Aorta (tissue), 5 donors: ENCODE results near the gene PKMYT1. TPM values are rescaled to one million over a fixed set of nuclear protein-coding genes. Genes with fewer than 3 reads are reported as not detected.

Experiments
- ATAC-seq: fragments of 200-7000 bp; cut with Tn5 transposase; one replicate; pipeline ENCODE4 v1.9.1; 2022; ENCODE audit warnings: moderate library complexity; ENCODE audit not compliant: low FRiP score
- DNase-seq, 2 donors: peaks; one replicate each; pipeline ENCODE4 v3.0.0-alpha.2; 2020
- H3K27ac ChIP-seq, 2 donors: one replicate each; pipeline ENCODE4 v1.5.1; 2013; ENCODE audit warnings: low read length in 2 of 2, mild to moderate bottlenecking in 2 of 2, moderate library complexity in 2 of 2, control low read depth in 1 of 2, inconsistent platforms in 1 of 2, low read depth in 1 of 2
- H3K27me3 ChIP-seq, 2 donors: one replicate each; pipeline ENCODE4 v1.6.1; 2013; ENCODE audit warnings: control low read depth in 1 of 2, low read length in 1 of 2, mild to moderate bottlenecking in 1 of 2, moderate library complexity in 1 of 2; ENCODE audit not compliant: insufficient read depth in 2 of 2, control insufficient read depth in 1 of 2
- H3K36me3 ChIP-seq, 2 donors: one replicate each; pipeline ENCODE4 v1.6.1; 2013; ENCODE audit warnings: control low read depth in 1 of 2, low read length in 1 of 2, mild to moderate bottlenecking in 1 of 2; ENCODE audit not compliant: insufficient read depth in 2 of 2, control insufficient read depth in 1 of 2
- H3K4me1 ChIP-seq, 2 donors: one replicate each; pipeline ENCODE4 v1.6.1; 2013; ENCODE audit warnings: low read length in 2 of 2, control low read depth in 1 of 2, mild to moderate bottlenecking in 1 of 2, moderate library complexity in 1 of 2; ENCODE audit not compliant: insufficient read depth in 2 of 2, control insufficient read depth in 1 of 2
- H3K4me3 ChIP-seq, 2 donors: one replicate each; pipeline ENCODE4 v1.5.1; 2013; ENCODE audit warnings: low read length in 2 of 2, control low read depth in 1 of 2, mild to moderate bottlenecking in 1 of 2
- H3K9me3 ChIP-seq: one replicate; pipeline ENCODE4 v1.6.1; 2013; ENCODE audit warnings: mild to moderate bottlenecking, low read length; ENCODE audit not compliant: control insufficient read depth
- WGBS, 2 donors: extraction: QIAGEN DNeasy Blood & Tissue Kit; methylation state at CpG; one replicate each; pipeline ENCODE4 v1.1.7; 2013; 5-methylcytosine and 5-hydroxymethylcytosine counted together
- intact Hi-C, 2 donors: fragments of 100-400 bp; cut with DNase I; formaldehyde crosslinking; loops; one replicate each; pipeline versions ENCODE4 v1.14.2 to v1.15.0; 2022
- polyA plus RNA-seq, 2 donors: library from polyadenylated mRNA; stranded (reverse); fragments of 200-250 nt; gene quantifications; one replicate each; pipeline ENCODE4 v1.2.3, GENCODE V29; 2013
- total RNA-seq, 2 donors: library from RNA; stranded (reverse); fragmentation: NEBNext Ultra II Directional; extraction: Animal tissue kit (Norgen Biotek cat#: 25700); gene quantifications; one replicate each; pipeline ENCODE4 v1.2.1, GENCODE V29; 2021
- donor health status: healthy with polysubstance abuse.
- donor health status: Bipolar disorder and iron deficiency.
- donor health status: DM: no; HTN: no; CAD: no.
- donor health status: DM: no; HTN: no; CAD: no.
- donor health status: DM: yes; HTN: yes; CAD: no.

Gene PKMYT1
- total and polyA plus RNA-seq, 4 donors = 1.1 to 2.4 (median 1.9) TPM

- no peak for ATAC-seq
Measured at GRCh38 chr16:2962334-2963073, 17.7 kb downstream of the PKMYT1 start.

GRCh38 chr16:2960183-2961010, 19.8 kb downstream of the PKMYT1 start:
- DNase-seq (no peak), ATAC-seq (no peak)
- no peaks in the 10 kb centered on the region for H3K27me3 ChIP-seq
- intact Hi-C loops = no loop called here
- H3K36me3 ChIP-seq = no peaks in the 10 kb centered on the region
- no peaks in the 10 kb centered on the region for H3K4me1 ChIP-seq
- no peaks in the 10 kb centered on the region for H3K9me3 ChIP-seq
- H3K4me3 ChIP-seq = no peak overlapping the region
- WGBS, 2 donors = 69 to 71% methylated on average over 17 of the region's 17 CpGs
- H3K27ac ChIP-seq = no peak overlapping the region

More at GRCh38 chr16:2962334-2963073, 17.7 kb downstream of the PKMYT1 start:
- Histone ChIP-seq H3K27me3 (no peaks in the 10 kb centered on the region), H3K27ac (no peak overlapping the region), H3K9me3 (no peaks in the 10 kb centered on the region), H3K4me3 (no peak overlapping the region), H3K4me1 (no peaks in the 10 kb centered on the region), H3K36me3 (no peaks in the 10 kb centered on the region)
- DNase-seq = no peak
- intact Hi-C loops = no loop called here
- WGBS, 2 donors = 21 to 23% methylated on average over 28 of the region's 28 CpGs

- Histone ChIP-seq H3K36me3 (no peaks in the 10 kb centered on the region), H3K27me3 (no peaks in the 10 kb centered on the region), H3K9me3 (no peaks in the 10 kb centered on the region), H3K4me3 (no peak overlapping the region), H3K27ac (no peak overlapping the region), H3K4me1 (no peaks in the 10 kb centered on the region)
- ATAC-seq = no peak
- intact Hi-C loops = no loop called here
- 56 to 62% methylated on average over 10 of the region's 10 CpGs for WGBS, 2 donors
- DNase-seq = no peak
Measured at GRCh38 chr16:2959206-2959605, 21.0 kb downstream of the PKMYT1 start.

- H3K4me3 ChIP-seq = no peak overlapping the region
- DNase-seq (no peak), ATAC-seq (no peak)
- no peaks in the 10 kb centered on the region for H3K4me1 ChIP-seq
- no peaks in the 10 kb centered on the region for H3K27me3 ChIP-seq
- intact Hi-C loops = no loop called here
- H3K27ac ChIP-seq = no peak overlapping the region
- H3K36me3 ChIP-seq = no peaks in the 10 kb centered on the region
- H3K9me3 ChIP-seq = no peaks in the 10 kb centered on the region
- WGBS, 2 donors = 79 to 83% methylated on average over 11 of the region's 11 CpGs
Measured at GRCh38 chr16:2956579-2956956, 23.7 kb downstream of the PKMYT1 start.

GRCh38 chr16:2955779-2956578, 24.3 kb downstream of the PKMYT1 start:
- intact Hi-C loops = no loop called here
- no peaks in the 10 kb centered on the region for H3K27me3 ChIP-seq
- no peak for DNase-seq
- no peak overlapping the region for H3K4me3 ChIP-seq
- no peak for ATAC-seq
- H3K4me1 ChIP-seq = no peaks in the 10 kb centered on the region
- no peaks in the 10 kb centered on the region for H3K36me3 ChIP-seq
- no peaks in the 10 kb centered on the region for H3K9me3 ChIP-seq
- WGBS, 2 donors = 40 to 41% methylated on average over 17 to 21 of the region's 21 CpGs
- H3K27ac ChIP-seq = no peak overlapping the region

- Histone ChIP-seq H3K9me3 (no peaks in the 10 kb centered on the region), H3K27ac (no peak overlapping the region), H3K4me3 (no peak overlapping the region), H3K36me3 (no peaks in the 10 kb centered on the region), H3K27me3 (no peaks in the 10 kb centered on the region), H3K4me1 (no peaks in the 10 kb centered on the region)
- ATAC-seq (no peak), DNase-seq (no peak)
- 50 to 59% methylated on average over 10 of the region's 10 CpGs for WGBS, 2 donors
- intact Hi-C loops = no loop called here
Measured at GRCh38 chr16:2955438-2955778, 24.8 kb downstream of the PKMYT1 start.

GRCh38 chr16:2954656-2955381, 25.4 kb downstream of the PKMYT1 start:
- 46 to 57% methylated on average over 20 to 26 of the region's 26 CpGs for WGBS, 2 donors
- ATAC-seq (no peak), DNase-seq (no peak)
- Histone ChIP-seq H3K27ac (no peak overlapping the region), H3K4me1 (no peaks in the 10 kb centered on the region), H3K27me3 (no peaks in the 10 kb centered on the region), H3K36me3 (no peaks in the 10 kb centered on the region), H3K9me3 (no peaks in the 10 kb centered on the region), H3K4me3 (no peak overlapping the region)
- intact Hi-C loops = no loop called here
